AG09309 (cell line): ENCODE measurements around the gene SP110.
"Not testable (repeated sequence)": the region's sequence is repeated elsewhere in the genome, so short reads cannot be mapped to it uniquely, and the experiment has no call there.

ENCODE experiments used
- DNase-seq: peaks from one replicate; pipeline ENCODE4 v3.0.0-alpha.2; 2010; ENCODE audit warnings: low read depth
- H3K4me3 ChIP-seq: 2 replicates; pipeline ENCODE4 v1.5.1; 2011; ENCODE audit warnings: mild to moderate bottlenecking, low read depth, low read length, moderate library complexity; ENCODE audit not compliant: control insufficient read depth
- TF ChIP-seq, protein P1 (sequence below): IDR thresholded peaks from 2 replicates; pipeline ENCODE4 v1.5.1; 2011; ENCODE audit warnings: mild to moderate bottlenecking, low read depth, low read length, inconsistent platforms; ENCODE audit not compliant: insufficient read depth, control insufficient read depth; ENCODE audit errors: missing control alignments

SP110 gene

DNA sequence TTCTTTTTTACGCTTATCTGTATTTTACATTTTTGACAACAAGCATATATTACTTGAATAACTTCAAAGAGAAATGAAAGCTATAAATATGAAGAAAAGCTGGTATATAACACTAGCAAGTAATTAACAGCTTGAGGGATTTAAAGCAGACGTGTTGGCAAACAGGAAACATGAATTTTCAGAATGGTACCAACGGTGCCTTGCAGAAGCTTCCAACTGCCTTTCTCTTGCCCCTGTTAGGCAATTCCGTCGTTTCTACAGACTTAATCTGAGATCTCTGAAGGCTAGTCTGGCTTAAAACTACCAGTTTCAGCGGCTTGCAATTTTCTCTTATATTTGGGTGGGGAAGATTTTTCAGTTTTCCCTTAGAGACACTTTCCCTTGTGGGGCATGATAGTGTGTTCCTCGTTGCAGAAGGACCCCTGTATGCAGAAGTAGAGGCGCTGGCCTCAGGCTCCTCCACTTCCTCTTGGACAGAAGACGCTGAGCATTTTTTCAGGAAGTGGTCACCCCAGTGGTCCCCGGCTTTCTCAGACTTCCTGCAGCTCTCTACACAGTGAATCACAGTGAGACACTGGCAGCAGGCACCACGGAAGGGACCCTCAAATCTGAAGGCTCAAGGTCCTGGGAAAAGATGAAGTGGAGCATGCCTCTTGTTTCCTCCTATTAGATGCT, 94.9 kb downstream of the SP110 start:
- TF ChIP-seq, protein P1, sequence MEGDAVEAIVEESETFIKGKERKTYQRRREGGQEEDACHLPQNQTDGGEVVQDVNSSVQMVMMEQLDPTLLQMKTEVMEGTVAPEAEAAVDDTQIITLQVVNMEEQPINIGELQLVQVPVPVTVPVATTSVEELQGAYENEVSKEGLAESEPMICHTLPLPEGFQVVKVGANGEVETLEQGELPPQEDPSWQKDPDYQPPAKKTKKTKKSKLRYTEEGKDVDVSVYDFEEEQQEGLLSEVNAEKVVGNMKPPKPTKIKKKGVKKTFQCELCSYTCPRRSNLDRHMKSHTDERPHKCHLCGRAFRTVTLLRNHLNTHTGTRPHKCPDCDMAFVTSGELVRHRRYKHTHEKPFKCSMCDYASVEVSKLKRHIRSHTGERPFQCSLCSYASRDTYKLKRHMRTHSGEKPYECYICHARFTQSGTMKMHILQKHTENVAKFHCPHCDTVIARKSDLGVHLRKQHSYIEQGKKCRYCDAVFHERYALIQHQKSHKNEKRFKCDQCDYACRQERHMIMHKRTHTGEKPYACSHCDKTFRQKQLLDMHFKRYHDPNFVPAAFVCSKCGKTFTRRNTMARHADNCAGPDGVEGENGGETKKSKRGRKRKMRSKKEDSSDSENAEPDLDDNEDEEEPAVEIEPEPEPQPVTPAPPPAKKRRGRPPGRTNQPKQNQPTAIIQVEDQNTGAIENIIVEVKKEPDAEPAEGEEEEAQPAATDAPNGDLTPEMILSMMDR, result no peak
- no peak overlapping the region for H3K4me3 ChIP-seq
- DNase-seq, result no peak

DNA sequence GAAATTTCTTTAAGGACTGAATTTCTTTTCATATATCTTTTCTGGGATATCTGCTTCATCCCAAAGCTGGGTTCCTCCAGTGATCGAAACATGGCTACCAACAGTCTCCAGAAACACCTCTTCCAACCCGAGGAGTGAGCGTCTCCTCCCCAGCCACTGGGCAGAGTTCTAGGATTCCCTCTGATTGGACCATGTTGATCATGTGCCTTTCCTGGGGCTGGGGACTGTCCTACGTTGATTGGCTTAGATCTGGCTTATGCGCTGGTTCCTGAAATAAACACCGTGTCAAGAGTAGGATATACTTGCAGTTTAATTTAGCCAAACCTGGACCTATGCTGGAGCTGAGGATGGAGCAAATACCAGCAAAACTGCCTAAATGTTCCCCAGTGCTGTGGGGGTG, 95.5 kb downstream of the SP110 start:
- no peak overlapping the region for H3K4me3 ChIP-seq
- DNase-seq, result no peak
- TF ChIP-seq, protein P1, result no peak

DNA sequence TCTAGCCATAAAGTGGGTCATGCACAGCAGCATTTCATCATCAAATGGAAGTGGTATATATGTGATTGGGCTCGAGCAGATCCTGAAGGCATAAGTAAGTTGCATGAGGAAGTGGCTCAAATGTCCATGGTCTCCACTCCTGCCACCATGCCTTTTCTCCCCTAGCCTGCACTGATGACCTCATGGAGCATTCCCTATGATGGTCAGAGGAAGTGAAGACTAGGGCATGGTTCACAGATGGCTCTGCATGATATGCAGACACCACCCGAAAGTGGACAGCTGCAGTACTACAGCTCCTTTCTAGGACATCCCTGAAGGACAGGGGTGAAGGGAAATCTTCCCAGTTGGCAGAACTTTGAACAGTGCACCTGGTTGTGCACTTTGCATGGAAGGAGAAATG, 99.4 kb downstream of the SP110 start:
- DNase-seq, result not testable (repeated sequence)

DNA sequence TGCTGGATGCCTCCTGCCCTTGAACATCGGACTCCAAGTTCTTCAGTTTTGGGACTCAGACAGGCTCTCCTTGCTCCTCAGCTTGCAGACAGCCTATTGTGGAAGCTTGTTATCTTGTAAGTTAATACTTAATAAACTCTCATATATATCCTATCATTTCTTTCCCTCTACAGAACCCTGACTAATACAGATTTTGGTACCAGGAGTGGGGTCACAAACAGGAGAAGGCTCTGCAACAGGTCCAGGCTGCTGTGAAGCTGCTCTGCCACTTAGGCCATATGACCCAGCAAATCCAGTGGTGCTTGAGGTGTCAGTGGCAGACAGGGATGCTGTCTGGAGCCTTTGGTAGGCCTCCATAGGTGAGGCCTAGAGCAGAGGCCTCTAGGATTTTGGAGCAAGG, 100.0 kb downstream of the SP110 start:
- not testable (repeated sequence) for DNase-seq, H3K4me3 ChIP-seq

More for the DNA sequence above, 99.4 kb downstream of the SP110 start:
- not testable (repeated sequence) for H3K4me3 ChIP-seq
